Natural killer cell (primary cell): ENCODE results near the gene PTPRN2. TPM values are rescaled to one million over a fixed set of nuclear protein-coding genes. Genes with fewer than 3 reads are reported as not detected.

Experiments used
- ATAC-seq, 3 donors: fragments of 150-1000 bp in 2 of 3; fragments of 200-7000 bp in 1 of 3; cut with Tn5 transposase; 1 replicate in 1 of 3; 2 replicates in 2 of 3; pipeline ENCODE4 v1.10.0; 2021; ENCODE audit warnings: mild to moderate bottlenecking in 2 of 3, moderate library complexity in 2 of 3
- DNase-seq, 2 donors: peaks; one replicate each; pipeline versions ENCODE4 v3.0.0 to v3.0.0-alpha.2; 2013 to 2021; ENCODE audit warnings: mixed read lengths in 1 of 2
- H3K27ac ChIP-seq: one replicate; pipeline ENCODE4 v1.5.1; 2013; ENCODE audit warnings: mild to moderate bottlenecking, low read length
- H3K27me3 ChIP-seq: one replicate; pipeline ENCODE4 v1.6.1; 2013; ENCODE audit warnings: low read length; ENCODE audit not compliant: control insufficient read depth, insufficient read depth
- H3K36me3 ChIP-seq: one replicate; pipeline ENCODE4 v1.6.1; 2013; ENCODE audit warnings: low read length; ENCODE audit not compliant: control insufficient read depth, insufficient read depth
- H3K4me1 ChIP-seq: one replicate; pipeline ENCODE4 v1.6.1; 2013; ENCODE audit warnings: low read length; ENCODE audit not compliant: control insufficient read depth, insufficient read depth
- H3K4me3 ChIP-seq: one replicate; pipeline ENCODE4 v1.5.1; 2013; ENCODE audit warnings: low read length
- H3K9me3 ChIP-seq: one replicate; pipeline ENCODE4 v1.6.1; 2013; ENCODE audit warnings: low read length; ENCODE audit not compliant: control insufficient read depth, insufficient read depth
- H3K27ac Mint-ChIP-seq, 2 donors: one replicate each; pipeline ENCODE4 v1.8.0; 2022; ENCODE audit warnings: mild to moderate bottlenecking in 2 of 2, mixed read lengths in 2 of 2, moderate library complexity in 1 of 2
- H3K27me3 Mint-ChIP-seq, 2 donors: one replicate each; pipeline ENCODE4 v1.8.0; 2022; ENCODE audit warnings: low read depth in 2 of 2, mixed read lengths in 2 of 2
- H3K36me3 Mint-ChIP-seq: one replicate; pipeline ENCODE4 v1.8.0; 2022; ENCODE audit warnings: mixed read lengths
- H3K4me1 Mint-ChIP-seq, 2 donors: one replicate each; pipeline ENCODE4 v1.8.0; 2022; ENCODE audit warnings: mixed read lengths in 2 of 2
- H3K4me3 Mint-ChIP-seq: one replicate; pipeline ENCODE4 v1.8.0; 2022; ENCODE audit warnings: mild to moderate bottlenecking, moderate library complexity, mixed read lengths
- H3K9me3 Mint-ChIP-seq, 2 donors: one replicate each; pipeline ENCODE4 v1.8.0; 2022; ENCODE audit warnings: mixed read lengths in 2 of 2
- WGBS: methylation state at CpG from one replicate; pipeline ENCODE4 v1.1.7; 2013; ENCODE audit warnings: missing lambda C conversion rate; ENCODE audit not compliant: insufficient coverage; 5-methylcytosine and 5-hydroxymethylcytosine counted together
- intact Hi-C: fragments of 100-400 bp; cut with micrococcal nuclease; formaldehyde crosslinking; loops from one replicate; pipeline ENCODE4 v1.14.2; 2022
- total RNA-seq, 4 donors: library from RNA; stranded (reverse); fragments of 120-200 nt in 1 of 4; gene quantifications; one replicate each; pipeline versions ENCODE4 v1.2.3 to v1.2.4, GENCODE V29; 2013 to 2022
- TF ChIP-seq, protein P1 (sequence below): fragments of 200-600 bp; IDR thresholded peaks from one replicate; pipeline ENCODE4 v1.8.0; 2022; ENCODE audit warnings: antibody characterized with exemption

PTPRN2 gene
- total RNA-seq, 3 donors from 2014 or later (not counting 1 experiment from before 2014, with no cell fraction given), result 1.3 to 2.5 (median 1.9) TPM

DNA sequence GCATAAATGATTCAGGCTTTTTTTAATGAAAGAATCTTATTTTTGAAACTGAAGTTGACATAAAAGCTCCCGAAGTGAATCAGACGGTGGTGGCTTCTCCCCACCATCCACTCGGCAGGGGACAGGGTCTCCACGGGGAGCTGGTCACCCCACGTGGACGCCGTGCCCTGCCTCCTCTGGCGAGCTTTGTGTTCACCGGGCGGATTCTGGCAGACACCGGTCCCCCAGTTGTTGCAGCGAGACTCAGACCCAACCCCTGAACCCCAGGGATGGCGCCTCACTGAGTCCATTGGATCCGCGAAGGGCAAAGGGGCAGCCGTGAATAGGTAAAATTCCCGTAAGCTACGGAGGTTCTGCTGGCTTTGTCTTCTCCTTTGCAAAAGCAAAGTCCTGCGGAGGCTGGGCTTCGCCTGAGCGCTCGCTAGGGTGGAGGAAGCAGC is 38.4 kb downstream of the PTPRN2 start:
- ATAC-seq, result no peak
- H3K4me3 Mint-ChIP-seq, result no peak overlapping the region
- no peaks in the 10 kb centered on the region for H3K27me3 ChIP-seq
- no peaks in the 10 kb centered on the region for H3K9me3 Mint-ChIP-seq
- H3K27me3 Mint-ChIP-seq, result peaks cover 0 to 4% of the 10 kb centered on the region in 2 donors
- intact Hi-C loops, result no loop called here
- no peaks in the 10 kb centered on the region for H3K4me1 ChIP-seq
- 72% methylated on average over 22 of the region's 22 CpGs for WGBS
- H3K9me3 ChIP-seq, result no peaks in the 10 kb centered on the region
- no peak overlapping the region for H3K27ac ChIP-seq
- no peak overlapping the region for H3K4me3 ChIP-seq
- no peaks in the 10 kb centered on the region for H3K4me1 Mint-ChIP-seq
- DNase-seq, result no peak
- H3K27ac Mint-ChIP-seq, result no peak overlapping the region
- no peaks in the 10 kb centered on the region for H3K36me3 ChIP-seq
- TF ChIP-seq, protein P1, sequence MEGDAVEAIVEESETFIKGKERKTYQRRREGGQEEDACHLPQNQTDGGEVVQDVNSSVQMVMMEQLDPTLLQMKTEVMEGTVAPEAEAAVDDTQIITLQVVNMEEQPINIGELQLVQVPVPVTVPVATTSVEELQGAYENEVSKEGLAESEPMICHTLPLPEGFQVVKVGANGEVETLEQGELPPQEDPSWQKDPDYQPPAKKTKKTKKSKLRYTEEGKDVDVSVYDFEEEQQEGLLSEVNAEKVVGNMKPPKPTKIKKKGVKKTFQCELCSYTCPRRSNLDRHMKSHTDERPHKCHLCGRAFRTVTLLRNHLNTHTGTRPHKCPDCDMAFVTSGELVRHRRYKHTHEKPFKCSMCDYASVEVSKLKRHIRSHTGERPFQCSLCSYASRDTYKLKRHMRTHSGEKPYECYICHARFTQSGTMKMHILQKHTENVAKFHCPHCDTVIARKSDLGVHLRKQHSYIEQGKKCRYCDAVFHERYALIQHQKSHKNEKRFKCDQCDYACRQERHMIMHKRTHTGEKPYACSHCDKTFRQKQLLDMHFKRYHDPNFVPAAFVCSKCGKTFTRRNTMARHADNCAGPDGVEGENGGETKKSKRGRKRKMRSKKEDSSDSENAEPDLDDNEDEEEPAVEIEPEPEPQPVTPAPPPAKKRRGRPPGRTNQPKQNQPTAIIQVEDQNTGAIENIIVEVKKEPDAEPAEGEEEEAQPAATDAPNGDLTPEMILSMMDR, result no peak
- no peaks in the 10 kb centered on the region for H3K36me3 Mint-ChIP-seq

DNA sequence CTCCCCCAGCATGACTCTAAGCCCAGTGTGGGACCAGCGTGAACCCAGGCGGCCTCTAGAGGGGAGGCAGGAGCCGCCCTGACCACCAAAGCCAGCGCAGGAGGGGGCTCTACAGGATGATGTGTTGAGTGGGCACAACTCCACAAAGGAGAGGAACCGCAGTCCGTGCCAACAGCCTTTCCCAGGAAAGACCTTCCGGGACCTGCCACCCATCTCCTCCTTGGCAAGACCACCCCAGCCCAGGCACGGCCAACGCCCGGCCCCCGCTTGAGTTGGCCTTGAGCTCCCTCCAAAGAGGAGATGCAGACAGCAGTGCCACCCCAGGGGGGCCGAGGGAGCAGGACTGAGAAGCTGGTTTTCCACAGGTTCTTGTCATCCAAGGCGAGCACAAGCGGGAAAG is 38.9 kb downstream of the PTPRN2 start:
- peaks cover 0 to 4% of the 10 kb centered on the region in 2 donors for H3K27me3 Mint-ChIP-seq

DNA sequence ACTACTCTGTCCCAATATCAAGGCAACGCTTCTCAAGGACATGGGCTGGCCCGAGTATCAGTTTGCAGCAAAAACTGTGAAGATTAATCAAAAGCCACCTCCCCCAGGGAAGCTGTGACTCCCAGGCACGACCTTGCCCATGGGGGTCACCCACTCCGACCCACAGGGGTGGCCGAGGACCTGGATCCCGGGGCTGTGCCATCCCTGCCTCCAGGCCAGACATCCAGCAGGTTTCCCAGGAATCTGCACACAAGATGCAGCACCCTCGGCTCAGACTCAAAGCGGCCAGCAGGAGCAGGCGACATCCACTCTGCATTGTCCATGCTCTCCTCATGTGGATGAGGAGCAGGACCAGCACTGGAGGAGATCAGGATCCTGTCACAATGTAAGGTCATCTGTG is 39.8 kb downstream of the PTPRN2 start:
- H3K9me3 ChIP-seq, result no peaks in the 10 kb centered on the region
- no peaks in the 10 kb centered on the region for H3K27me3 ChIP-seq
- intact Hi-C loops, result no loop called here
- Mint-ChIP-seq H3K36me3 (no peaks in the 10 kb centered on the region), H3K4me1 (no peaks in the 10 kb centered on the region), H3K27me3 (peaks cover 0 to 4% of the 10 kb centered on the region in 2 donors), H3K27ac (no peak overlapping the region), H3K4me3 (no peak overlapping the region), H3K9me3 (no peaks in the 10 kb centered on the region)
- no peaks in the 10 kb centered on the region for H3K36me3 ChIP-seq
- no peaks in the 10 kb centered on the region for H3K4me1 ChIP-seq
- no peak for DNase-seq
- TF ChIP-seq, protein P1, result no peak
- 87% methylated on average over 9 of the region's 9 CpGs for WGBS
- H3K4me3 ChIP-seq, result no peak overlapping the region
- H3K27ac ChIP-seq, result no peak overlapping the region
- no peak for ATAC-seq

More for the DNA sequence above, 38.9 kb downstream of the PTPRN2 start:
- Mint-ChIP-seq H3K9me3 (no peaks in the 10 kb centered on the region), H3K36me3 (no peaks in the 10 kb centered on the region), H3K4me3 (no peak overlapping the region), H3K4me1 (no peaks in the 10 kb centered on the region), H3K27ac (no peak overlapping the region)
- intact Hi-C loops, result no loop called here
- H3K9me3 ChIP-seq, result no peaks in the 10 kb centered on the region
- WGBS, result 92% methylated on average over 14 of the region's 14 CpGs
- H3K27ac ChIP-seq, result no peak overlapping the region
- DNase-seq, result no peak
- no peaks in the 10 kb centered on the region for H3K27me3 ChIP-seq
- no peaks in the 10 kb centered on the region for H3K4me1 ChIP-seq
- no peak overlapping the region for H3K4me3 ChIP-seq
- TF ChIP-seq, protein P1, result no peak
- ATAC-seq, result no peak
- H3K36me3 ChIP-seq, result no peaks in the 10 kb centered on the region

DNA sequence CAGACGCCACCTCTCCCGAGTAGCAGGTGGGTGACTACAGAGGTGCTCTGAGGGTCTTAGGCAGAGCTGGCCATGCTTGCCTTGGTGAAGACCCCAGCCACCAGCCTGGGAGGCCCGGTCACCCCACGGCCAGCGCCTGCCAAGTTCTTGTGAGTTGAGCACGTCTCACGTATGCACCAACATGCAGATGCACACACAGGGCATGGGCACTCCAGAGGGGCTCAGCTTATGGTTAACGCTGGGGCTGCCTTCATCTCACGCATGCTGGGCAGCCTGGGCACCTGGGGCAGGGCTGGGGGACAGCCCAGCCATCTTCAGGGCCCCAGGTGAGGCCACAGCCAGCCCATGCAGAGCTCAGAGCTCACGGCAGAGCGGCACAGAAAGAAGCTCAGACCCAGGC is 41.0 kb downstream of the PTPRN2 start:
- no peaks in the 10 kb centered on the region for H3K36me3 Mint-ChIP-seq
- H3K27ac Mint-ChIP-seq, result no peak overlapping the region
- TF ChIP-seq, protein P1, result no peak
- H3K27me3 Mint-ChIP-seq, result peaks cover 0 to 4% of the 10 kb centered on the region in 2 donors
- H3K9me3 Mint-ChIP-seq, result no peaks in the 10 kb centered on the region
- H3K27me3 ChIP-seq, result no peaks in the 10 kb centered on the region
- peaks cover 0 to 1% of the 10 kb centered on the region in 2 donors for H3K4me1 Mint-ChIP-seq
- H3K36me3 ChIP-seq, result no peaks in the 10 kb centered on the region
- no peaks in the 10 kb centered on the region for H3K4me1 ChIP-seq
- H3K9me3 ChIP-seq, result no peaks in the 10 kb centered on the region
- H3K4me3 Mint-ChIP-seq, result no peak overlapping the region
- 89% methylated on average over 11 of the region's 11 CpGs for WGBS
- DNase-seq (no peak), ATAC-seq (no peak)
- H3K4me3 ChIP-seq, result no peak overlapping the region
- no peak overlapping the region for H3K27ac ChIP-seq
- intact Hi-C loops, result no loop called here
